ENCODE measurements around the gene ADAM23.

DNA sequence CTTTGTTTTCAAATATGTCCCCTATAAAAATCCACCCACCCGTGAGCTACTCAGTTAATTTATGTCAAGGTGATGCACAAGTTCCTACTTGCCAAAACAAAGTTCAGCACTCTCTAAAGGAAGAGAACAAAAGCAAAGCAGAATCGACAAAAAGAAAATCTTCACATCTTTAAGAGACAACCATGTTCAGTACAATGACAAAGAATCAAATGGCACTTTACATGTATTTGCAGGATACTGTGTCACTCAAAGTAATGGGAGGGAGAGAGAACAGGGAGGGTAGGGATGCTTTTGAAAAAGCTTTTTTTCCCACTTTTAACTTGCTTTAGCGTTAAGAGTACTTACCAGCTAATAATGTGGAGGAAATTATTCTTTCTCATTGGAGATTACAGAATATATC is 159.9 kb downstream of the ADAM23 start:
- TF ChIP-seq, protein P1, sequence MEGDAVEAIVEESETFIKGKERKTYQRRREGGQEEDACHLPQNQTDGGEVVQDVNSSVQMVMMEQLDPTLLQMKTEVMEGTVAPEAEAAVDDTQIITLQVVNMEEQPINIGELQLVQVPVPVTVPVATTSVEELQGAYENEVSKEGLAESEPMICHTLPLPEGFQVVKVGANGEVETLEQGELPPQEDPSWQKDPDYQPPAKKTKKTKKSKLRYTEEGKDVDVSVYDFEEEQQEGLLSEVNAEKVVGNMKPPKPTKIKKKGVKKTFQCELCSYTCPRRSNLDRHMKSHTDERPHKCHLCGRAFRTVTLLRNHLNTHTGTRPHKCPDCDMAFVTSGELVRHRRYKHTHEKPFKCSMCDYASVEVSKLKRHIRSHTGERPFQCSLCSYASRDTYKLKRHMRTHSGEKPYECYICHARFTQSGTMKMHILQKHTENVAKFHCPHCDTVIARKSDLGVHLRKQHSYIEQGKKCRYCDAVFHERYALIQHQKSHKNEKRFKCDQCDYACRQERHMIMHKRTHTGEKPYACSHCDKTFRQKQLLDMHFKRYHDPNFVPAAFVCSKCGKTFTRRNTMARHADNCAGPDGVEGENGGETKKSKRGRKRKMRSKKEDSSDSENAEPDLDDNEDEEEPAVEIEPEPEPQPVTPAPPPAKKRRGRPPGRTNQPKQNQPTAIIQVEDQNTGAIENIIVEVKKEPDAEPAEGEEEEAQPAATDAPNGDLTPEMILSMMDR (IDR thresholded peaks at IDR 0.05), result no peak
- no peak for TF ChIP-seq MYC (IDR thresholded peaks at IDR 0.05; ENCODE audit: borderline replicate concordance, low read length)
- no peak for TF ChIP-seq POLR2A (IDR thresholded peaks at IDR 0.05; ENCODE audit: low read length)
- TF ChIP-seq JUN (IDR thresholded peaks at IDR 0.05), result no peak
- no peak for TF ChIP-seq PHF8 (IDR thresholded peaks at IDR 0.05; ENCODE audit: borderline replicate concordance, low read depth)
- TF ChIP-seq, protein P2, sequence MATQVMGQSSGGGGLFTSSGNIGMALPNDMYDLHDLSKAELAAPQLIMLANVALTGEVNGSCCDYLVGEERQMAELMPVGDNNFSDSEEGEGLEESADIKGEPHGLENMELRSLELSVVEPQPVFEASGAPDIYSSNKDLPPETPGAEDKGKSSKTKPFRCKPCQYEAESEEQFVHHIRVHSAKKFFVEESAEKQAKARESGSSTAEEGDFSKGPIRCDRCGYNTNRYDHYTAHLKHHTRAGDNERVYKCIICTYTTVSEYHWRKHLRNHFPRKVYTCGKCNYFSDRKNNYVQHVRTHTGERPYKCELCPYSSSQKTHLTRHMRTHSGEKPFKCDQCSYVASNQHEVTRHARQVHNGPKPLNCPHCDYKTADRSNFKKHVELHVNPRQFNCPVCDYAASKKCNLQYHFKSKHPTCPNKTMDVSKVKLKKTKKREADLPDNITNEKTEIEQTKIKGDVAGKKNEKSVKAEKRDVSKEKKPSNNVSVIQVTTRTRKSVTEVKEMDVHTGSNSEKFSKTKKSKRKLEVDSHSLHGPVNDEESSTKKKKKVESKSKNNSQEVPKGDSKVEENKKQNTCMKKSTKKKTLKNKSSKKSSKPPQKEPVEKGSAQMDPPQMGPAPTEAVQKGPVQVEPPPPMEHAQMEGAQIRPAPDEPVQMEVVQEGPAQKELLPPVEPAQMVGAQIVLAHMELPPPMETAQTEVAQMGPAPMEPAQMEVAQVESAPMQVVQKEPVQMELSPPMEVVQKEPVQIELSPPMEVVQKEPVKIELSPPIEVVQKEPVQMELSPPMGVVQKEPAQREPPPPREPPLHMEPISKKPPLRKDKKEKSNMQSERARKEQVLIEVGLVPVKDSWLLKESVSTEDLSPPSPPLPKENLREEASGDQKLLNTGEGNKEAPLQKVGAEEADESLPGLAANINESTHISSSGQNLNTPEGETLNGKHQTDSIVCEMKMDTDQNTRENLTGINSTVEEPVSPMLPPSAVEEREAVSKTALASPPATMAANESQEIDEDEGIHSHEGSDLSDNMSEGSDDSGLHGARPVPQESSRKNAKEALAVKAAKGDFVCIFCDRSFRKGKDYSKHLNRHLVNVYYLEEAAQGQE (IDR thresholded peaks at IDR 0.05), result no peak
- TF ChIP-seq, protein P3, sequence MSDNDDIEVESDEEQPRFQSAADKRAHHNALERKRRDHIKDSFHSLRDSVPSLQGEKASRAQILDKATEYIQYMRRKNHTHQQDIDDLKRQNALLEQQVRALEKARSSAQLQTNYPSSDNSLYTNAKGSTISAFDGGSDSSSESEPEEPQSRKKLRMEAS (IDR thresholded peaks at IDR 0.05), result no peak
- TF ChIP-seq, protein P4, sequence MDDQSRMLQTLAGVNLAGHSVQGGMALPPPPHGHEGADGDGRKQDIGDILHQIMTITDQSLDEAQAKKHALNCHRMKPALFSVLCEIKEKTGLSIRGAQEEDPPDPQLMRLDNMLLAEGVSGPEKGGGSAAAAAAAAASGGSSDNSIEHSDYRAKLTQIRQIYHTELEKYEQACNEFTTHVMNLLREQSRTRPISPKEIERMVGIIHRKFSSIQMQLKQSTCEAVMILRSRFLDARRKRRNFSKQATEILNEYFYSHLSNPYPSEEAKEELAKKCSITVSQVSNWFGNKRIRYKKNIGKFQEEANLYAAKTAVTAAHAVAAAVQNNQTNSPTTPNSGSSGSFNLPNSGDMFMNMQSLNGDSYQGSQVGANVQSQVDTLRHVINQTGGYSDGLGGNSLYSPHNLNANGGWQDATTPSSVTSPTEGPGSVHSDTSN (IDR thresholded peaks at IDR 0.05), result no peak

Data from A549 (cell line).